Umbilical cord (tissue), 2 donors: Measurements from ENCODE around the gene MDFIC. TPM values are rescaled to one million over a fixed set of nuclear protein-coding genes. Genes with fewer than 3 reads are reported as not detected.

Experiments used
- DNase-seq: peaks from one replicate; pipeline ENCODE4 v3.0.0-alpha.2; 2015; ENCODE audit warnings: low spot score
- total RNA-seq: library from RNA; depleted of rRNA; stranded (reverse); fragments of >200 nt; gene quantifications from one replicate; pipeline ENCODE4 v1.2.3, GENCODE V29; 2014; ENCODE audit warnings: low replicate concordance; ENCODE audit not compliant: insufficient read depth

Gene MDFIC
- total RNA-seq, 1 donor from 2014 or later: 66.2 TPM

- no peak for DNase-seq
Observed at GRCh38 chr7:114989531-114989930, 67.6 kb downstream of the MDFIC start.

- DNase-seq: no peak
Observed at GRCh38 chr7:114997487-114998404, 75.9 kb downstream of the MDFIC start.

GRCh38 chr7:115004121-115004520, 82.2 kb downstream of the MDFIC start:
- DNase-seq: no peak

- no peak for DNase-seq
Observed at GRCh38 chr7:115005251-115005650, 83.4 kb downstream of the MDFIC start.

- DNase-seq: peak; percentile 31
Observed at GRCh38 chr7:115005953-115006352, 84.1 kb downstream of the MDFIC start.

GRCh38 chr7:115007751-115008150, 85.9 kb downstream of the MDFIC start:
- DNase-seq: no peak

- no peak for DNase-seq
Observed at GRCh38 chr7:115008465-115009114, 86.7 kb downstream of the MDFIC start.

- DNase-seq: no peak
Observed at GRCh38 chr7:115009139-115009538, 87.2 kb downstream of the MDFIC start.

GRCh38 chr7:115009736-115010440, 88.0 kb downstream of the MDFIC start:
- DNase-seq: no peak

- no peak for DNase-seq
Observed at GRCh38 chr7:115010441-115010820, 88.5 kb downstream of the MDFIC start.

- DNase-seq: no peak
Observed at GRCh38 chr7:115013886-115014285, 92.0 kb downstream of the MDFIC start.

GRCh38 chr7:115014794-115015193, 92.9 kb downstream of the MDFIC start:
- no peak for DNase-seq

- no peak for DNase-seq
Observed at GRCh38 chr7:115015619-115016018, 93.7 kb downstream of the MDFIC start.

- DNase-seq: no peak
Observed at GRCh38 chr7:115019882-115020605, 98.2 kb downstream of the MDFIC start.

GRCh38 chr7:115023219-115023618, 101.3 kb downstream of the MDFIC start:
- no peak for DNase-seq

- no peak for DNase-seq
Observed at GRCh38 chr7:115024276-115024675, 102.4 kb downstream of the MDFIC start.

- no peak for DNase-seq
Observed at GRCh38 chr7:115032715-115033703, 111.1 kb downstream of the MDFIC start.

GRCh38 chr7:115033917-115034459, 112.1 kb downstream of the MDFIC start:
- no peak for DNase-seq

- DNase-seq: no peak
Observed at GRCh38 chr7:115034515-115034914, 112.6 kb downstream of the MDFIC start.
